Muscle of leg (tissue), 11 donors: ENCODE measurements around the gene OR2T1. TPM values are rescaled to one million over a fixed set of nuclear protein-coding genes. Genes with fewer than 3 reads are reported as not detected.
"Not testable (repeated sequence)": the region's sequence is repeated elsewhere in the genome, so short reads cannot be mapped to it uniquely, and the experiment has no call there.

Experiments
- DNase-seq: peaks from one replicate; pipeline ENCODE4 v3.0.0; 2013
- H3K27ac ChIP-seq: one replicate; pipeline ENCODE4 v1.5.1; 2013; ENCODE audit warnings: mild to moderate bottlenecking, low read length, control low read depth
- H3K27me3 ChIP-seq: one replicate; pipeline ENCODE4 v1.6.1; 2013; ENCODE audit warnings: low read length; ENCODE audit not compliant: control insufficient read depth, insufficient read depth
- H3K36me3 ChIP-seq: one replicate; pipeline ENCODE4 v1.6.1; 2013; ENCODE audit warnings: low read length; ENCODE audit not compliant: control insufficient read depth, insufficient read depth
- H3K4me1 ChIP-seq: one replicate; pipeline ENCODE4 v1.6.1; 2013; ENCODE audit warnings: low read length; ENCODE audit not compliant: control insufficient read depth, insufficient read depth
- H3K4me3 ChIP-seq: one replicate; pipeline ENCODE4 v1.5.1; 2013; ENCODE audit warnings: low read length, control low read depth
- H3K9me3 ChIP-seq: replicated peaks from 2 replicates; pipeline ENCODE4 v1.6.1; 2013; ENCODE audit warnings: low read depth, low read length; ENCODE audit not compliant: control insufficient read depth
- WGBS: methylation state at CpG from one replicate; pipeline ENCODE4 v1.1.5; 2013; ENCODE audit warnings: missing lambda C conversion rate; ENCODE audit not compliant: insufficient coverage; 5-methylcytosine and 5-hydroxymethylcytosine counted together
- polyA plus RNA-seq, 8 donors: library from polyadenylated mRNA; unstranded; fragments of 120-200 nt; gene quantifications; one replicate each; pipeline versions ENCODE4 v1.2.1 to v1.2.3, GENCODE V29; 2013; ENCODE audit warnings: inconsistent platforms in 1 of 8, low replicate concordance in 1 of 8; ENCODE audit not compliant: insufficient read length in 8 of 8, insufficient read depth in 1 of 8
- total RNA-seq: library from RNA; stranded (reverse); fragments of 120-200 nt; gene quantifications from one replicate; pipeline ENCODE4 v1.2.4, GENCODE V29; 2013

Gene OR2T1
- total and polyA plus RNA-seq, 9 donors: not detected

- DNase-seq: no peak
- H3K36me3 ChIP-seq: no peaks in the 10 kb centered on the region
- no peak overlapping the region for H3K4me3 ChIP-seq
- peaks cover 27% of the 10 kb centered on the region for H3K9me3 ChIP-seq
- H3K27me3 ChIP-seq: no peaks in the 10 kb centered on the region
- H3K27ac ChIP-seq: no peak overlapping the region
- no CpG with 5 or more reads among the region's 2 CpGs for WGBS
- no peaks in the 10 kb centered on the region for H3K4me1 ChIP-seq
These were observed 9.8 kb upstream of the OR2T1 start for GRCh38 chr1:248393050-248393449.

GRCh38 chr1:248404024-248404423, 1.2 kb downstream of the OR2T1 start:
- 15% methylated on average over 1 of the region's 6 CpGs for WGBS

GRCh38 chr1:248406721-248407692, 4.2 kb downstream of the OR2T1 start:
- DNase-seq: no peak
- Histone ChIP-seq H3K36me3 (no peaks in the 10 kb centered on the region), H3K27me3 (no peaks in the 10 kb centered on the region), H3K4me3 (no peak overlapping the region), H3K27ac (no peak overlapping the region), H3K9me3 (peaks cover 33% of the 10 kb centered on the region), H3K4me1 (no peaks in the 10 kb centered on the region)
- 52% methylated on average over 3 of the region's 8 CpGs for WGBS

More at GRCh38 chr1:248404024-248404423, 1.2 kb downstream of the OR2T1 start:
- Histone ChIP-seq H3K27me3 (no peaks in the 10 kb centered on the region), H3K9me3 (peaks cover 32% of the 10 kb centered on the region), H3K4me1 (no peaks in the 10 kb centered on the region), H3K36me3 (no peaks in the 10 kb centered on the region), H3K4me3 (no peak overlapping the region), H3K27ac (no peak overlapping the region)
- DNase-seq: peak; percentile 0

- peaks cover 41% of the 10 kb centered on the region for H3K9me3 ChIP-seq
- H3K27ac ChIP-seq: no peak overlapping the region
- DNase-seq: no peak
- WGBS: no CpG with 5 or more reads among the region's 3 CpGs
- H3K4me3 ChIP-seq: no peak overlapping the region
- H3K27me3 ChIP-seq: no peaks in the 10 kb centered on the region
- H3K36me3 ChIP-seq: no peaks in the 10 kb centered on the region
- H3K4me1 ChIP-seq: no peaks in the 10 kb centered on the region
These were observed 13.4 kb downstream of the OR2T1 start for GRCh38 chr1:248416226-248416625.

- Histone ChIP-seq H3K27me3 (no peaks in the 10 kb centered on the region), H3K4me3 (no peak overlapping the region), H3K4me1 (no peaks in the 10 kb centered on the region), H3K27ac (no peak overlapping the region), H3K9me3 (peaks cover 32% of the 10 kb centered on the region), H3K36me3 (no peaks in the 10 kb centered on the region)
- no peak for DNase-seq
- no CpG with 5 or more reads among the region's 2 CpGs for WGBS
These were observed 15.0 kb downstream of the OR2T1 start for GRCh38 chr1:248417854-248418253.

GRCh38 chr1:248421384-248421783, 18.5 kb downstream of the OR2T1 start:
- WGBS: no CpG with 5 or more reads among the region's 1 CpG
- no peak for DNase-seq
- H3K36me3 ChIP-seq: no peaks in the 10 kb centered on the region
- H3K9me3 ChIP-seq: peaks cover 30% of the 10 kb centered on the region
- no peak overlapping the region for H3K27ac ChIP-seq
- H3K4me1 ChIP-seq: no peaks in the 10 kb centered on the region
- no peaks in the 10 kb centered on the region for H3K27me3 ChIP-seq
- H3K4me3 ChIP-seq: no peak overlapping the region

GRCh38 chr1:248427526-248428191, 24.8 kb downstream of the OR2T1 start:
- H3K27me3 ChIP-seq, H3K27ac ChIP-seq, DNase-seq, H3K36me3 ChIP-seq, H3K4me1 ChIP-seq, H3K4me3 ChIP-seq: not testable (repeated sequence)
- peaks cover 22% of the 10 kb centered on the region for H3K9me3 ChIP-seq
- whole genome bisulfite sequencing: 56% methylated on average over 2 of the region's 3 CpGs

- peaks cover 23% of the 10 kb centered on the region for H3K9me3 ChIP-seq
- not testable (repeated sequence) for H3K4me1 ChIP-seq, H3K36me3 ChIP-seq, DNase-seq, H3K27me3 ChIP-seq, H3K4me3 ChIP-seq, H3K27ac ChIP-seq
- 91% methylated on average over 1 of the region's 3 CpGs for WGBS
These were observed 25.3 kb downstream of the OR2T1 start for GRCh38 chr1:248428192-248428533.

- H3K36me3 ChIP-seq, H3K27me3 ChIP-seq, DNase-seq, H3K4me1 ChIP-seq, H3K4me3 ChIP-seq, H3K27ac ChIP-seq: not testable (repeated sequence)
- peaks cover 20% of the 10 kb centered on the region for H3K9me3 ChIP-seq
- 85% methylated on average over 4 of the region's 11 CpGs for WGBS
These were observed 28.8 kb downstream of the OR2T1 start for GRCh38 chr1:248431683-248432082.

GRCh38 chr1:248432201-248432600, 29.4 kb downstream of the OR2T1 start:
- not testable (repeated sequence) for H3K27ac ChIP-seq, H3K4me3 ChIP-seq
- WGBS: no CpG with 5 or more reads among the region's 4 CpGs

More at GRCh38 chr1:248432201-248432600, 29.4 kb downstream of the OR2T1 start:
- H3K27me3 ChIP-seq, H3K36me3 ChIP-seq, DNase-seq, H3K4me1 ChIP-seq: not testable (repeated sequence)
- peaks cover 16% of the 10 kb centered on the region for H3K9me3 ChIP-seq
